GM18870 (cell line): Measurements from ENCODE around the gene PRR36.

ENCODE experiments used
- ATAC-seq: cut with Tn5 transposase; IDR thresholded peaks from one replicate; pipeline ENCODE4 v1.9.1; 2021; ENCODE audit warnings: moderate library complexity; ENCODE audit not compliant: unreplicated experiment

PRR36 gene

DNA sequence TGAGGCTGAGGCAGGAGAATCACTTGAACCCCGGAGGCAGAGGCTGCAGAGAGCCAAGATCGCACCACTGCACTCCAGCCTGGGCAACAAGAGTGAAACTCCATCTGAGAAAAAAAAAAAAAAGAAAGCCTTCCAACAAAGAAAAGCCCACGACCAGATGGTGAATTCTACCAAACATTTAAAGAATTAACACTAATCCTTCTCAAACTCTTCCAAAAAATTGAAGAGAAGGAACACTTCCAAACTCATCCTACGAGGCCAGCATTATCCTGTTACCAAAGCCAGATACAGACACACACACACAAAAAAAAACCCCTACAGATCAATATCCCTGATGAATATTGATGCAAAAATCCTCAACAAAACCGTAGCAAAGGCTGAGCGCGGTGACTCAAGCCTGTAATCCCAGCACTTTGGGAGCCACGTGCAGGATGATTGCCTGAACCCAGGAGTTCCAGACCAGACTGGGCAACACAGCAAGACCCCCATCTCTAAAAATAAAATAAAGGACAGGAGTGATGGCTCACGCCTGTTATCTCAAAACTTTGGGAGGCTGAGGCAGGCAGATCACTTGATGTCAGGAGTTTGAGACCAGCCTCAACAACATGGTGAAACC is 50.4 kb downstream of the PRR36 start:
- ATAC-seq, result no peak

GRCh38 chr19:7822910-7823515 is 51.2 kb downstream of the PRR36 start:
- no peak for ATAC-seq

DNA sequence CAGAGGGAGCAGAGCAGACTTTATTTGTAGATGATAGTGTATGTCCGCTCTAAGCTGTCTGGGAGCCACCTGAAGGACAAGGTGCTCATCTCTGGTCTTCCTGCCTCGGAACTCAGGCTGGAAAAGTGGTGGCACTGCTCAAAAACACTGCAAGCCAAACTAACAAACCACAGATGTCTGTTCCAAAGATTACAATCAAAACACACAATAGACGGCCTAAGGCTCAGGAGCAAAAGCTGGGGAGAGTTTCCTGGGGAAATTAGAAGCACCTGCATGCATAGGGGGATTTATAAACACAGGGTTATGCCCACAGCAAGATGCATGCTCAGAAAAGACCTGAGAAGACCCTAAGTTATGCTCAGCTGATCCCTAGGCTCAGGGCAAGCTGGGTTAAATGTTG is 53.6 kb downstream of the PRR36 start:
- ATAC-seq, result no peak

- ATAC-seq, result no peak
Observed at GRCh38 chr19:7819337-7819736, 54.9 kb downstream of the PRR36 start.

- ATAC-seq, result no peak
Observed at GRCh38 chr19:7818806-7819205, 55.4 kb downstream of the PRR36 start.
